NCI-H82 treated with DMSO at 0.1 percent for 48 hours (cell line): ENCODE measurements around the gene SLC25A24.
"Not testable (repeated sequence)": the region's sequence is repeated elsewhere in the genome, so short reads cannot be mapped to it uniquely, and the experiment has no call there.

Experiments
- DNase-seq: peaks from one replicate; lab custom pipeline; 2025; ENCODE audit not compliant: unreplicated experiment; lab: John Stamatoyannopoulos, UW

The SLC25A24 gene

GRCh38 chr1:108199781-108200686 is at the start of gene SLC25A24:
SLC25A24 (minus strand) TSS chr1:108200343; CDS start chr1:108200138, 205 bp downstream.
- no peak for DNase-seq

GRCh38 chr1:108243976-108244375 is 43.8 kb upstream of the SLC25A24 start, which contains the start of gene NBPF4:
NBPF4 (minus strand) TSS chr1:108244076; CDS start chr1:108243761, 315 bp downstream.
- DNase-seq = not testable (repeated sequence)

GRCh38 chr1:108239426-108239825 is 39.3 kb upstream of the SLC25A24 start:
- DNase-seq = not testable (repeated sequence)

- not testable (repeated sequence) for DNase-seq
Measured at GRCh38 chr1:108235308-108235707, 35.2 kb upstream of the SLC25A24 start.

- DNase-seq = not testable (repeated sequence)
Measured at GRCh38 chr1:108232183-108232582, 32.0 kb upstream of the SLC25A24 start.

- not testable (repeated sequence) for DNase-seq
Measured at GRCh38 chr1:108229976-108230375, 29.8 kb upstream of the SLC25A24 start.

DNA sequence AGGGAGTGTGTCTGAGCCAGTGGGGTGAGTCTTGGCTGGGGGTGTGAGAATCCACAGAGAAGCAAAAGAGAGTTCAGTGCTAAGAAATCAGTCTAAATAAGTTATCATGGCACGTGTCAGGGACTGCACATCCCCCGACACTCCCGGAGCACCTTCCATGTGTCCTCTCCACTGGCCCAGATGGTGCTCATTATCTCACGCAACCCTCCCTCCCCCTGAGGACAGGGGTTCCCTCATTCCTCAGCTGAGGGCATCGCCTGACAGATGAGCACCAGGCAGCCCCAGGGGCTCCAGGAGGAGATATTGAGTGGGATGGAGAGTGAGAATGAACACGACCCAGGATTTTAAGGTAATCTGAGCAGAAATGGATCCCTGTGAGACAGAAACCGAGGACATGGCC is 27.6 kb upstream of the SLC25A24 start:
- not testable (repeated sequence) for DNase-seq

- DNase-seq = not testable (repeated sequence)
Measured at GRCh38 chr1:108226855-108227254, 26.7 kb upstream of the SLC25A24 start.

DNA sequence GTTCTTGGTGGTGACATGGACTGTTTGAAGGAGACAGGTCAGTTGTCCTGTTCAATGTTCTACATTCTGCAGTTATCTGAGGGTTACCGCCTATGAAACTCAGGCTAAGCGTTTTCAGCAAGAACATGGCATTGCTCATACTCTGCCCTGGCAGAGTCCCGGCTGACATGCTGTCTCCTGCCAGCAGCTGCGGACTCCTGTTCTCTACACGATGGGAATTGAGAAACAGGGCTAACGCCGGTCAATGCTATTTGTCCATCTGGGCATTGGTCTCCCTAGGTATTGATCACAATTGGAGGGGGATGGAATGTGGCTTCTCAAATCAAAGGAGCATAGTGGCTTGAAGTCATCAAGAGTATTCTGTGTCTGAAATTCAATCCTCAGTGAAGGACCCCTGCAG is 23.1 kb upstream of the SLC25A24 start:
- not testable (repeated sequence) for DNase-seq

- not testable (repeated sequence) for DNase-seq
Measured at GRCh38 chr1:108217515-108218174, 17.5 kb upstream of the SLC25A24 start.

DNA sequence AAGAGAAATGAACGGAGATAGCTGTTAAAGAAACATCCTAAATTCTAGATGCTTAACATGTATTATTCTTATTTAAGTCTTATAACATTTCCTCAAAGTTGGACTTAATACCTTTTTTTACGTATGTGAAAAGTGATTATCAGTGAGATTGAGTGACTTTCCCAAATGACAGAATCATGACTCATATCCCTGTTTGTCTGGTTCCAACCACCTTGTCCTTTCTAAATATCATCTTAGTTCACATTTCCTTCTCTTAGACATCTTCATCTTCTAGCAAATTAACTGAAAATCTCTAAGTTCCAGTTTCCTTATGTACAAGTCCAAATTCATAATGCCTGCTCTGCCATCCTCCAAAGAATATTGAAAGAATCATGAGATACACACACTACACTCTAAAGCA is 16.9 kb upstream of the SLC25A24 start:
- not testable (repeated sequence) for DNase-seq

DNA sequence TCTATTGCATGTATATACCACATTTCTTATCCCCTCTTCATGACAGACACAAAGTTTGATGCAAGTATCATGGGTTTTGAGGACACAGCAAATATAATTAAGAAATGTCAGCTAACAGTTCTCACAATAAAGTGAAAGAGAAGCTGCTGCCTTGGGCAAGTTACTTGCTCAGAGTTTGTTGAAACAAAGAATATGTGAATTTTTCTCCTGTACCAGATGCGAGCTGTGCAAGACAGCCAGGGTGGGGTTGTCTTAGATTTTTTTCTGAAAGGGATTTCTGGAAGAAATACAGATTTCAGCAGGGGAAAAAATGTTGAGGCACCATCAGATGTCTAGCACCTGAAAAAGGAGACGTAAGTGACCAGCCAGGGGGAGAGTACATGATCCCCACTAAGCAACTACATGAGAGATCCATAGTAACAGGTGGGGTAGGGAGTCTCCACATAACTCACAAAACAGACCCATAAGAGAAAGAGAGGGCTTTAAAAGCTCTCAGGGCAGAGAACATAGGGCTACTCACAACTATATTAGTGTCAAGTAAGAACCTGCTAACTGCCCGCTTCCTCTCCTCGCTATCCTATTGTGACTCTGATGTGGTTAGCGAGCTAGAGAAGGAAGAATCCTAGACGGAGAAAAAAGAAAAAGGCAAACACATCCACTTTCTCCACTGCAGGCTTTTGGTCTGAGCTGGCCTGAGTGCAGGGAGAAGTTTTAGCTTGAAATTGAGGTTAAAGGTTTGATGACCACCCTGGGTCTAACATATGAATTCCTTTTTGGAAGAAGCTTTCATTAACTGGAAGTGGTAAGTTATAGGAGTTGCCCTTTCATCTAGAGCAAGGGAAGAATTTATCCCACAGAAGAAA is 16.1 kb upstream of the SLC25A24 start:
- not testable (repeated sequence) for DNase-seq

DNA sequence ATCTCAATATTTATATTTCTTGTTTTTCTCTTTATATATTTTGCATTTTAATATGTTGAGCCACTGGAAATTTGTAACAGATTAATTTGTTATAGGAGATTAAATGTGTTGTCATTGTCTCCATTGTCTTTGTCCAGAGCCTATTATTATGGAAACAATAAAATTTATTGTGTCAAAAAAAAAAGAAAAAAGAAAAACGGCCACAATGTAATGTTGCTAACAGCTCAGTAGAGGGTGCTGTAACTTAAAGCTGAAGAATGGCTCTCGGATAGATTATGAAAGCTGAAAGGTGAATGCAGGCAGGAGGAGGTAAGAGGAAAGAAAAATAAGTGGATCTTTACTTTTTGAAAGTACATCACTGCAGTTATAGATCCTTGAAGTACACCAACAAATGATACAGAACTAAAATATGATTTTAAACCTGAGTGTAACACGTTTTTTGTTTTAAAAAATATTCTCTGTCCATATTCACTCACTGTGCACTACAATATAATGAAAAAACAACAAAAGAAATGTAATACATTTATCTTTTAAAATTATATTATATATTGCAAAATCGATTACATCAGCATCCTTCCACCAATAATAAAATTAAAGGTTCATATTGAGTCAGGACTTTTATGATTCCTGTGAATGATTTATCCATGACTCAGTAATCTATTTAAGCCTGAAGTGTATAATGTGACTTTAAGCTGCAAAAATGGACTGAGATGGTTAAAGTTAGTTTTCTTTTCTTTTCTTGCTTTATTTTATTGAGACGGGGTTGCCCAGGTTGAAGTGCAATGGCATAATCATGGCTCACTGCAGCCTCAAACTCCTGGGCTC is 14.7 kb upstream of the SLC25A24 start:
- not testable (repeated sequence) for DNase-seq

GRCh38 chr1:108211014-108211413 is 10.9 kb upstream of the SLC25A24 start:
- DNase-seq = no peak

- no peak for DNase-seq
Measured at GRCh38 chr1:108209456-108210108, 9.4 kb upstream of the SLC25A24 start.

GRCh38 chr1:108208724-108209446 is 8.7 kb upstream of the SLC25A24 start:
- DNase-seq = no peak

DNA sequence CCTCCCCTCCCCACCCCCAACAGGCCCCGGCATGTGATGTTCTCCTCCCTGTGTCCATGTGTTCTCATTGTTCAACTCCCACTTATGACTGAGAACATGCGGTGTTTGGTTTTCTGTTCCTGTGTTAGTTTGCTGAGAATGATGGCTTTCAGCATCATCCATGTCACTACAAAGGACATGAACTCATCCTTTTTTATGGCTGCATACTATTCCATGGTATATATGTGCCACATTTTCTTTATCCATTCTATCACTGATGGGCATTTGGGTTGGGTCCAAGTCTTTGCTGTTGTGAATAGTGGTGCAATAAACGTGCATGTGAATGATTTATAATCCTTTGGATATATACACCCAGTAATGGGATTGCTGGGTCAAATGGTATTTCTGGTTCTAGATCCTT is 3.4 kb upstream of the SLC25A24 start:
- DNase-seq = not testable (repeated sequence)

- DNase-seq = no peak
Measured at GRCh38 chr1:108201687-108202086, 1.5 kb upstream of the SLC25A24 start.

DNA sequence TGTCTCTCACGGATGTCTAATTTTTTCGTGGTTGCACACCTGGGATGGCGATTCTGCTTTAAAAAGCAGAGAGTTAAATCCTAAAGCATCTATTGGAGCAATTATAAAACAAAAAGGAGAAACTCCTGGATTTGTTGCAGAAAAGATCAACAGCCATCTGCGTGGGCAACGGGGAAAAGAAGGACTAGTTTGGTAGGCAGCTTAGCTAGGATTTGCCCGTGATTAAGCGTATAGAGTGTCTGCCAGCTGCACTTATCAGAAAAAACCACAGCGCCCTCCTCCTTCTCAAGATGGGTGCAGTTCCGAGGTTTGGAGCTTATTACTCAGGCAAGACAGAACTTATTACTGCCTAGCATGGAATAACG is 526 bp upstream of the SLC25A24 start:
- peak; percentile 93 for DNase-seq
